ENCODE results near the gene RIMBP2. TPM values are rescaled to one million over a fixed set of nuclear protein-coding genes. Genes with fewer than 3 reads are reported as not detected.

The RIMBP2 gene
- total and polyA plus RNA-seq, 2 experiments from 2014 or later: 0.31 to 0.37 TPM

GRCh38 chr12:130633771-130634170, 82.3 kb downstream of the RIMBP2 start (continued):
- no peak for TF ChIP-seq ZNF462 (CRISPR knock-in tag; IDR thresholded peaks at IDR 0.05)

GRCh38 chr12:130632642-130633041, 83.5 kb downstream of the RIMBP2 start:
- DNase-seq (ENCODE audit: low spot score) (no peak), ATAC-seq (no peak)
- Histone ChIP-seq H4K20me1 (replicated peaks; ENCODE audit: insufficient read depth) (no peaks in the 10 kb centered on the region), H3K9me2 (ENCODE audit: insufficient read depth) (no peaks in the 10 kb centered on the region), H2AFZ (no peak overlapping the region), H3K4me1 (ENCODE audit: insufficient read depth) (peaks cover 9% of the 10 kb centered on the region; the same call in 1 of the 2 replicates), H3K4me3 (no peak overlapping the region), H3K27me3 (ENCODE audit: insufficient read depth) (no peaks in the 10 kb centered on the region), H3K4me2 (no peak overlapping the region), H3F3A (replicated peaks; ENCODE audit: low read depth) (no peaks in the 10 kb centered on the region), H3K79me2 (replicated peaks; ENCODE audit: insufficient read depth) (no peaks in the 10 kb centered on the region), H3K27ac (ENCODE audit: low read depth) (no peak overlapping the region), H3K36me3 (ENCODE audit: insufficient read depth) (no peaks in the 10 kb centered on the region; the same call in 1 of the 2 replicates)
- Mint-ChIP-seq H3K4me1 (peaks cover 20% of the 10 kb centered on the region; the same call in 2 of the 3 replicates), H3K9me3 (peaks cover 82% of the 10 kb centered on the region), H3K4me3 (no peak overlapping the region; the same call in 2 of the 3 replicates), H3K36me3 (ENCODE audit: low read depth) (peaks cover 2% of the 10 kb centered on the region; the same call in 2 of the 3 replicates), H3K27me3 (ENCODE audit: insufficient read depth, low read depth, poor library complexity) (peaks cover 6% of the 10 kb centered on the region), H3K27ac (no peak overlapping the region)
- no peak for TF ChIP-seq EZH2 (IDR thresholded peaks at IDR 0.05; ENCODE audit: low read depth, unreplicated experiment)
- TF ChIP-seq ZNF114 (CRISPR knock-in tag; IDR thresholded peaks at IDR 0.05): no peak
- no peak for TF ChIP-seq JUNB (IDR thresholded peaks at IDR 0.05; ENCODE audit: unreplicated experiment)
- TF ChIP-seq CREB1 (CRISPR knock-in tag; IDR thresholded peaks at IDR 0.05; ENCODE audit: low read depth): no peak
- TF ChIP-seq EZH2phosphoT487 (IDR thresholded peaks at IDR 0.05; ENCODE audit: unreplicated experiment): no peak
- TF ChIP-seq POLR2AphosphoS5 (IDR thresholded peaks at IDR 0.05; ENCODE audit: low read depth): no peak
- TF ChIP-seq ZNF331 (CRISPR knock-in tag; IDR thresholded peaks at IDR 0.05; ENCODE audit: low read depth): no peak
- no peak for TF ChIP-seq STAT1 (IDR thresholded peaks at IDR 0.05; ENCODE audit: unreplicated experiment)
